Stimulated activated naive CD8-positive, alpha-beta T cell treated with anti-CD3 and anti-CD28 coated beads, Interleukin-15, Interleukin-2, amounts not matched to agents 100 ng/mL and 50 ng/mL, for 24 hours (primary cell): ENCODE measurements around the gene FTSJ3.

Source experiments
- H3K27ac Mint-ChIP-seq: one replicate; pipeline ENCODE4 v1.8.0; 2021; ENCODE audit warnings: mild to moderate bottlenecking, mixed read lengths
- H3K27me3 Mint-ChIP-seq: one replicate; pipeline ENCODE4 v1.8.0; 2021; ENCODE audit warnings: mixed read lengths
- H3K36me3 Mint-ChIP-seq: one replicate; pipeline ENCODE4 v1.8.0; 2021; ENCODE audit warnings: low read depth, mixed read lengths
- H3K4me1 Mint-ChIP-seq: one replicate; pipeline ENCODE4 v1.8.0; 2021; ENCODE audit warnings: low read depth, mixed read lengths
- H3K4me3 Mint-ChIP-seq: one replicate; pipeline ENCODE4 v1.8.0; 2021; ENCODE audit warnings: mild to moderate bottlenecking, mixed read lengths
- H3K9me3 Mint-ChIP-seq: one replicate; pipeline ENCODE4 v1.8.0; 2021; ENCODE audit warnings: mixed read lengths

Gene FTSJ3

DNA sequence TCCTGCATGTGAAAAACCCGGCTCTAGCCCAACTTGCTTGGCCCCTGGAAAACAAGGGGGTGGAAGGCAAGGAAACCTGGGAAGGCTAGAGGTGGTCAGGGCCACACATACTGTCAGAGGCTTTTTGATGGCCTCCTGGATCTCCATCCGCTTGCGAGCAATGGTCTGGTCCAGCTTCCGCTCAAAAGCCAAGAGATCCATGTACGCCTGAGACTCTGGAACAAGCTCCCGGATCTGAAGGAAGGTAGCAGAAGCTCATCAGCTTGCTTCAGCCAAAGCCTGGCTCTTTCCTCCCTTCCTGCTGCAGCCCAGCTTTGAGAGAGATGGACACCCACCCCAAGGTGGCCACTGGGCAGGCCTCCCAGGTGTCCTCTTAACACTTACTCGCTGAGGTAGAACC, 9.3 kb upstream of the FTSJ3 start:
- peaks cover 46% of the 10 kb centered on the region for H3K36me3 Mint-ChIP-seq
- H3K4me3 Mint-ChIP-seq = no peak overlapping the region
- H3K4me1 Mint-ChIP-seq = peaks cover 52% of the 10 kb centered on the region
- H3K9me3 Mint-ChIP-seq = no peaks in the 10 kb centered on the region
- H3K27ac Mint-ChIP-seq = peak overlapping the region; percentile 36
- H3K27me3 Mint-ChIP-seq = no peaks in the 10 kb centered on the region

DNA sequence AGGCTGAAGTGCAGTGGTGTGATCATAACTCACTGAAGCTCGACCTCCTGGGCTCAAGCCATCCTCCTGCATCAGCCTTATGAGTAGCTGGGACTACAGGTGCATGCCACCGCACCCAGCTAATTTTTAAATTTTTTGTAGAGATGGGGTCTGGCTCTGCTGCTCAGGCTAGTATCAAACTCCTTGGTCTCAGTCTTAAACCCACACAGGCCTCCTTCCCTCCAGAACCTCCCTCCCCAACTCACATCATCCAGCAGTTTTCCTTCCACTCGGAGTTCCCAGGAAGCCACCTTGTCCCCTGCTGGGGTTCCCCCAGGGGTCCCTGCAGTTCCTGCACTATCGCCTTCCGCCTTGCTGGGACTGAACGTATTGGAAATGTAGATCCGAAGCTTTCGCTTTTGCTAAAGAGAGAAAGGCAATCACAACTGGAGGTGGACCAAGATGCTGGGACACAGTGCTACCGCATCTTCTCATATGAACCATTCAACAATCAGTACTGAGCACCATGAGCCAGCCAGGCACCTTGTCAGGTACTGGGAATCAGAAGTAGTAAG, 7.8 kb upstream of the FTSJ3 start:
- Mint-ChIP-seq H3K27ac (peak overlapping the region; percentile 4), H3K27me3 (no peaks in the 10 kb centered on the region), H3K4me1 (peaks cover 53% of the 10 kb centered on the region), H3K36me3 (peaks cover 53% of the 10 kb centered on the region), H3K9me3 (no peaks in the 10 kb centered on the region), H3K4me3 (no peak overlapping the region)

DNA sequence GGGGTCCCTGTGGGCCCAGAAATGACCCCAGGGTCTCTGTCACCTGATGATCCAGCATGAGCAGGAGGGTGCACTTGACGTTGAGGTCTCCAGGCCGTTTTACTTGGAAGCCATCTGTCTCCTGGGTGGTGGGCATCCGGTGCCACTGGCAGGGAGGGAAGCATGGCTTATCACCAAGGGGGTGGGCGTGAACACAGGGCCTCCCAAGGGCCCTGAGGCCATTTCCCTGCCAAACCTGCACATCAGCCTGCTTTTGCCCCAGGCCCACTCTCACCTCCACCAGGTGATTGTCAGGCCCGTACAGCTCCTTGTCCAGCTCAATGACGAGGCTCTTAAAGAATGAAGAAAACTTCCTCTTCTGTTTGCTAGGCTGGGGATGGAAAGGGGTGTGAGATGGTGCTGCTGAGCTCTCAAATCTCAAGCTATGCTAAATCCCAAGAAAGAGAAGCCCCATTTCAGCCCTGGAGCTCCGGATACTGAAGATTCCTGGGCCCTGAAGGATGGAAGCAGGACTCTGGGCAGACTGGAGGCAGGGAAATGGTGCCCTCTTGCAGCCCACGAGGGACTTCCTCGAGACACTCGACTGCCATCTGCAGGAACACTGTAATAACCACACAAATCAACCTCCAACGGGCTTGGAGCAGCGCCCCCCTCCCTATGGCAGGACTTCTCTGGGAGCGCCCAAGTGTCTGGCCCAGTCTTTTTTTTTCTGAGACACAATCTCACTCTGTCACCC, 7.1 kb upstream of the FTSJ3 start:
- H3K4me3 Mint-ChIP-seq = no peak overlapping the region
- peak overlapping the region; percentile 76 for H3K27ac Mint-ChIP-seq
- no peaks in the 10 kb centered on the region for H3K27me3 Mint-ChIP-seq
- H3K36me3 Mint-ChIP-seq = peaks cover 60% of the 10 kb centered on the region
- no peaks in the 10 kb centered on the region for H3K9me3 Mint-ChIP-seq
- H3K4me1 Mint-ChIP-seq = peaks cover 58% of the 10 kb centered on the region

DNA sequence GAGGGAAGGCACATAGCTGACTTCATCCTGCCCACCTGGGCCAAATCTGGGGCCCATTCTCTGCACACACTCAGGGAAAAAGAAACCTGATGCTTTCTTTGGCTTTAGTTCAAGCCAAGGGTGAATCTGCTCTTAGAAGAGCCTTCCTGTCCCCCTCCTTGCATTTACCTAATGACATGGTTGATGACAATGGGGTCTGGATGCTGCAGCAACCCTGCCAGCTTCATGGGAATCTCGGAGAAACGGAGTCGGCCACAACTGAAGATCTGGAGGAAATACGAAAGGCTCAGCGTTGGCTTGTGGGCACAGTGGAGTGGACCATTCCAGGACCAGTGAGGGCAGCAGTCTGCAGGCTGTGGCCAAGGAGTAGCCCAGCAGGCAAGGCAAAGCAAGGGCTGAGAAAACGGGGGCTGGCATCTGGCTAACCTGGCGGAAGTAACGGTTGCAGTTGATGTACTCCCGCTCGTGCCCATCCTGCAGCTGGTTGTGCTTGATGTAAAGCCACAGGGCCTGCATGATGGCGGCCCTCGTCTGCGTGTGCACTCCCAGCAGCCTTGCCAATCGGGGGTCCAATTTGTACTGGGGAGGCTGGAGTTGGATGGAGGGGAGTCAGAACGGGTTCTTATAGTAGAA, 6.4 kb upstream of the FTSJ3 start:
- Mint-ChIP-seq H3K4me3 (no peak overlapping the region), H3K4me1 (peaks cover 58% of the 10 kb centered on the region), H3K27ac (no peak overlapping the region), H3K27me3 (no peaks in the 10 kb centered on the region), H3K9me3 (no peaks in the 10 kb centered on the region), H3K36me3 (peaks cover 67% of the 10 kb centered on the region)

DNA sequence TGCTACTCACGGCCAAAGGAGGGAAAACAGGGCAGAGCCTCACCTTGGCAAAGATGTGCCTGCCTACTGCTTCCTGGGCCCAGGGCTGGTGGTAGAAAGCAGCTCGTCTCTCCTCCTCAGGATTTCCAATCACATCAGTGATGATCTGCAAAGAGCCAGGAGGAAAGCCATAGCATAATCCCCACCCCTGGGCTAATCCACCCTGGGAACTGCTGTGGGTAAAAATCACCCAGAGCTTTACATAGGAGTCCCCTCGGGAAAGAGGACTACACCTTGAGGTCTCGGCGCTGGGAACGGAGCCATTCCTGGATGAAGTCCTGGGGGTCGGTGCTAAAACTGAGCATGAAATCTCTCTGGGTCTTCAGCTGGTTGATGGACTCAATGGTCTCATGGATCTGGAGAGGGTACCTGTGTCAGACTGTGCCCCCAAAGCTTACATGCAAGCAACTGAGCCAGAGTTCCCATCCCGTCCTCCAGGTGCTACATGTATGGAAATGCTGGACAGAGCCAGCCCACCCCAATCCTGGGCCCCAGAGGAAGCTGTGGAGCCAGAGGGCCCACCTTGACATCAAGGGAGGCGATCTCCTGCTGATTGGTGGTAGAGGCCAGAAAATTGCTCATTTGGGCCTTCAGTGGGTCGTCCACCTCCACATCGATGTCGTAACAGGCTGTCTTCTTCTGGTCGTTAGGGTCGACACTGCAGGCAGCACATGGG, 5.7 kb upstream of the FTSJ3 start:
- H3K9me3 Mint-ChIP-seq = no peaks in the 10 kb centered on the region
- peaks cover 74% of the 10 kb centered on the region for H3K36me3 Mint-ChIP-seq
- no peak overlapping the region for H3K27ac Mint-ChIP-seq
- H3K4me3 Mint-ChIP-seq = no peak overlapping the region
- peaks cover 62% of the 10 kb centered on the region for H3K4me1 Mint-ChIP-seq
- no peaks in the 10 kb centered on the region for H3K27me3 Mint-ChIP-seq

DNA sequence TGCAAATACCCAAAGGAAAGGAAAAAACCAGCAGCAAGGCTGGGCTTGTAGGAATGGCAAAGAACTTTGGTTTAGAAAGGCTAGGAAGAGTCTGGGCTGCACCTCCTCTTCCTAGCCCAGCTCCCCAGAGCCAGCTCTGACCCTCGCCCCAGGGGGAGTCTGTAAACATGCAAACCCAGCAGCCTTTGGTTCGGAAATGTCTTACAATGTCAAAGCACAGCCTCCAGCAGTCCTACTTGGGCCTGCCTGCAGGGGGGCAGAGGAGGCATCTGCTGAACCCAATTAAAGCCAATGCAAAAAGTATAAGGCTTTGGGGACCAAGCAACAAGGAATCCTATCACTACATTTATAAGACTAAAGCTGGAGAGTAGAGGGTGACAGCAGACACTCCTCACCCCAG, 5.0 kb upstream of the FTSJ3 start:
- Mint-ChIP-seq H3K4me3 (no peak overlapping the region), H3K9me3 (no peaks in the 10 kb centered on the region), H3K27me3 (no peaks in the 10 kb centered on the region), H3K27ac (peak overlapping the region; percentile 77), H3K4me1 (peaks cover 65% of the 10 kb centered on the region), H3K36me3 (peaks cover 78% of the 10 kb centered on the region)

DNA sequence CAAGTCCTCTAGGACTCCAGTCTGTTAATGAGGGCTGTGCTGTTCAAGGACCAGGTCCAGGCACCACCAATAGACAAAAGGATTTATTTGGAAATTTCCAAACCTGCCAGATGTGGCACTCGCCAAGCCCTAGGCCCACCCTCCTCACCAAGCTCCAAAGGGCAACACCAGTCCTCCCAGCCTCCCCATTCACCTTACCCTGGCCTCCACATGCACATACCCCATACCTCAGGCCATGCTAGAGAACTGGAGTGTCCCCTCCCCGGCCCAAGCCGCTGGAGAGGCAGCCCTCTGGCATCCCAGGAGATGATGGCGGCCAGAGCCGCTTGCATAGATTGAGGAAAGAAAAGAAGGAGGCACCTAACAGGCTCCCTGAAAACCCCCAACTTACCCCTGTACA, 4.6 kb upstream of the FTSJ3 start:
- H3K4me1 Mint-ChIP-seq = peaks cover 67% of the 10 kb centered on the region
- no peak overlapping the region for H3K4me3 Mint-ChIP-seq
- H3K27ac Mint-ChIP-seq = peak overlapping the region; percentile 77
- H3K27me3 Mint-ChIP-seq = no peaks in the 10 kb centered on the region
- no peaks in the 10 kb centered on the region for H3K9me3 Mint-ChIP-seq
- peaks cover 74% of the 10 kb centered on the region for H3K36me3 Mint-ChIP-seq

DNA sequence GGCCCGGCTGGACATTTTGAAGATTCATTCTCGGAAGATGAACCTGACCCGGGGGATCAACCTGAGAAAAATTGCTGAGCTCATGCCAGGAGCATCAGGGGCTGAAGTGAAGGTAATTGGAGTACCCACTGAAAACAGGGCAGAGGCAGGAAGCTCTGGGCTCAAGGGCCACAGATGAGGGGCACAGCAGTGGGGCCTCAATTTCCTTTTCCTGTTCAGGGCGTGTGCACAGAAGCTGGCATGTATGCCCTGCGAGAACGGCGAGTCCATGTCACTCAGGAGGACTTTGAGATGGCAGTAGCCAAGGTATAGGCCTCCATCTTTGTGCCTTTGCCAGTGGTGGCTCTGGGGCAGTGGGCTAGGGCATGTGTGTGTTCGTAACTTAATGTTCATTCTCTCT, 4.0 kb upstream of the FTSJ3 start:
- Mint-ChIP-seq H3K36me3 (peaks cover 75% of the 10 kb centered on the region), H3K4me1 (peaks cover 70% of the 10 kb centered on the region), H3K4me3 (no peak overlapping the region)

DNA sequence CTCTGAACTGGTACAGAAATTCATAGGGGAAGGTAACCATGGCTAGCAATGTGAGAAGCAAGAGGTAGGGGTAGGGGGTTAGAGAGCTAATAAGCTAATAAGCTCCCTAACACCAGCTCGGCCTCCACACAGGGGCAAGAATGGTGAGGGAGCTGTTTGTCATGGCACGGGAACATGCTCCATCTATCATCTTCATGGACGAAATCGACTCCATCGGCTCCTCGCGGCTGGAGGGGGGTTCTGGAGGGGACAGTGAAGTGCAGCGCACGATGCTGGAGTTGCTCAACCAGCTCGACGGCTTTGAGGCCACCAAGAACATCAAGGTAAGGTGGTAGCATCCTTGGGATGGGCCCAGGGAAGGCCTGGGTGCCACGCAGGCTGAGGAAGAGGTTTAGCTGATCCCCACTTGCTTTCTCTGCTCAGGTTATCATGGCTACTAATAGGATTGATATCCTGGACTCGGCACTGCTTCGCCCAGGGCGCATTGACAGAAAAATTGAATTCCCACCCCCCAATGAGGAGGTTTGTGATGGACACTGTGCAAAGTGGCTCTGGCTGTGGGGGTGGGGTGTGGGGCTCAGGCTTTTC, 3.5 kb upstream of the FTSJ3 start:
- peaks cover 79% of the 10 kb centered on the region for H3K36me3 Mint-ChIP-seq
- no peaks in the 10 kb centered on the region for H3K9me3 Mint-ChIP-seq
- H3K27me3 Mint-ChIP-seq = no peaks in the 10 kb centered on the region
- H3K4me1 Mint-ChIP-seq = peaks cover 73% of the 10 kb centered on the region
- H3K27ac Mint-ChIP-seq = peak overlapping the region; percentile 75
- H3K4me3 Mint-ChIP-seq = no peak overlapping the region

More for the DNA sequence above, 4.0 kb upstream of the FTSJ3 start:
- Mint-ChIP-seq H3K27ac (peak overlapping the region; percentile 75), H3K27me3 (no peaks in the 10 kb centered on the region), H3K9me3 (no peaks in the 10 kb centered on the region)

DNA sequence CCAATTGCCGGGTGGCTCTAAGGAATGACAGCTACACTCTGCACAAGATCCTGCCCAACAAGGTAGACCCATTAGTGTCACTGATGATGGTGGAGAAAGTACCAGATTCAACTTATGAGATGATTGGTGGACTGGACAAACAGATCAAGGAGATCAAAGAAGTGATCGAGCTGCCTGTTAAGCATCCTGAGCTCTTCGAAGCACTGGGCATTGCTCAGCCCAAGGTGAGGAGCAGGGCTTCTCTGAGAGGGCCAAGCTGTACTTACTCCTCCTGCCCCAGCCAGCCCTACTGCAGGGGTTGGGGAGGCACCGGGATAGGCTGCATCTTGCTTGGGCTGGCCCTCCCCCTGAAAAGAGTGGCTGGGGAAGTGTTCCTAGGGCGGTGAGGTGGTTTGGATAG, 2.8 kb upstream of the FTSJ3 start:
- H3K9me3 Mint-ChIP-seq = no peaks in the 10 kb centered on the region
- H3K4me1 Mint-ChIP-seq = peaks cover 73% of the 10 kb centered on the region
- H3K4me3 Mint-ChIP-seq = no peak overlapping the region
- H3K36me3 Mint-ChIP-seq = peaks cover 83% of the 10 kb centered on the region
- H3K27ac Mint-ChIP-seq = peak overlapping the region; percentile 75
- H3K27me3 Mint-ChIP-seq = no peaks in the 10 kb centered on the region

DNA sequence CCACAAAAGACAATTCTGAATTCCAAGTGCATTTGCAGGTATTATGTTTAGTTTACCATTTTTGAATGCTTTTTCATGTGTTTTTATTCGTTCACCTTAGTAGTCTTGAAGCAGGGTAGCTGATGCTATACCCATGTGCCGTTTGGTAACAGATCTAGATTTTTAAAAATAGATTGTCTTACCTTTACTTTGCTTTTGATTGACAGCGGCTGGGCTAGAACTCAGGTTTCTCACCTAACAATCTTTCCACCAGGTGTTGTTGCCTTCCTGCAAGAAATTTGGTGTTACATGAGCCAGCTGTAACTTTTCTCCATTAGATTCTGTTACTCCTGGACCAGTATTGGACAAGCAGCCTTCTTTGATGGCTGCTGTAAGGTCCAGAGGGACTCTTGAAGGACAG, 1.5 kb upstream of the FTSJ3 start:
- Mint-ChIP-seq H3K4me1 (peaks cover 79% of the 10 kb centered on the region), H3K9me3 (no peaks in the 10 kb centered on the region), H3K36me3 (peaks cover 82% of the 10 kb centered on the region), H3K27me3 (no peaks in the 10 kb centered on the region), H3K27ac (peak overlapping the region; percentile 99), H3K4me3 (peak overlapping the region; percentile 100)

DNA sequence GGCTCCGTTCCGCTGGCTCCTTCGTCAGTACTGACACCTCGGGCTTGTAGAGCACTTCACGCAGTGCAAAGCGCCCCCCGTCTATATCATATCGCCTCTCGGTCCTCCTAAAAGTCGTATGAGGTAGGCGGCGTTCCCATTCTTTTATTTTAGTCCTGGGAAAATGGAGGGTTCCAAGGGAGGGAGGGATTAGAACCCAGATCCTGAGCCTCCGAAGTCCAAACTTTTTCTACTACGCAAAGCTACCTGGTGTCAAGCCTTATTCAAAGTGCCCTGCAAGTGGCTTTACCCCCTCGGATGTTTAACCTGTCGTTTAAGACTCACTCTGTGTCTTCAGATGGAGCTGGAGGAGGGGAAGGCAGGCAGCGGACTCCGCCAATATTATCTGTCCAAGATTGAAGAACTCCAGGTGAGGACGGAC, 348 bp upstream of the FTSJ3 start:
- Mint-ChIP-seq H3K4me1 (peaks cover 86% of the 10 kb centered on the region), H3K36me3 (peaks cover 85% of the 10 kb centered on the region), H3K4me3 (peak overlapping the region; percentile 100)

DNA sequence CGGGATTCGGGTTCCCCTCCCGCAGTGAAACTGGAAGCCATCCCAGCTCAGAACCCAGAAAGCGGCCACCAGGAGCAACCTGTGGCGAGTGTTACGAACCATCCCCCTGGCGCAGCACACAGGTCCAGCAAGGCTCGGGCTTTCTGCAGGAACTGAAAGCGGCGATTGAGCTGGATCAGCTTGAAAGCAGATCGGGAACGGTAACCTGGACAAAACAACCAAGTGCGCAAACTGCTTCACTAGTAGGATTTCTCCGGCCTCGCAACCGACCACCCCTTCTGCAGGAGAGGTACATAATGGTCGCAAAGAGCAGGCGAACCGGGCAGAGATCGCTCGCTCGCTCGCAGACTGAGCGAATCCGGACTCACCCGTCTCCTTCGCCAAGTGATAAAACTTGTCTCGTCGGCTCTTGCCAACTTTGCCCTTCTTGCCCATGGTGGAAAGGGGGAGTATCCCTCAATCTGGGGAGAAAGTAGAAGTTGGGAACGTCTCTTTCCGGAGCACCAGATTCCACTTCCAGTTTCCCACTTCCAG, 928 bp downstream of the FTSJ3 start:
- Mint-ChIP-seq H3K4me3 (peak overlapping the region; percentile 100), H3K27me3 (no peaks in the 10 kb centered on the region), H3K36me3 (peaks cover 88% of the 10 kb centered on the region), H3K9me3 (no peaks in the 10 kb centered on the region), H3K4me1 (peaks cover 88% of the 10 kb centered on the region), H3K27ac (peak overlapping the region; percentile 99)

More for the DNA sequence above, 348 bp upstream of the FTSJ3 start:
- H3K9me3 Mint-ChIP-seq = no peaks in the 10 kb centered on the region
- H3K27ac Mint-ChIP-seq = peak overlapping the region; percentile 99
- no peaks in the 10 kb centered on the region for H3K27me3 Mint-ChIP-seq

DNA sequence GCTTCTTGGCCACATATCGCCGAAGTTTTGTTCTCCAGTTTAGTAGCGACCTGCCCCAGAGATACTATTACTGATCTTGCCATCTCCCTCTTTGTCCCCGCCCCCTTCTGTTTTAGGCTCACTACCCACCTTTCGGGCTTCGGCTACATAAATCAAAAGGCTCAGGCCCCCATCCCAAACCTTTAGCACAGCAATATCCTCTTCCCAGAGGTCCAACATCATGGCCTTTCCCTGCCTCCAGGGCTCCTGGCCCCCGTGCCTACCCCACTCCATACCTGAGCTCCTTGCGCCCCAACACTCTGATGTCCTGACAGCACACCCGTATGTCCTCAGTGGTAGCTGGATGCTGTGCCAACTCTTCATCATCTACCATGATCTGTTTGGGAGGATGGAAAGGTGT, 3.1 kb downstream of the FTSJ3 start:
- peaks cover 87% of the 10 kb centered on the region for H3K36me3 Mint-ChIP-seq
- H3K4me1 Mint-ChIP-seq = peaks cover 77% of the 10 kb centered on the region
- peak overlapping the region; percentile 35 for H3K4me3 Mint-ChIP-seq
- H3K27ac Mint-ChIP-seq = peak overlapping the region; percentile 78
- no peaks in the 10 kb centered on the region for H3K9me3 Mint-ChIP-seq
- H3K27me3 Mint-ChIP-seq = no peaks in the 10 kb centered on the region
